Right hindlimb (tissue), 1 donor: ENCODE results near the gene GAK.

ENCODE experiments used
- DNase-seq: peaks from one replicate; pipeline ENCODE4 v3.0.0-alpha.2; 2018

Gene GAK

GRCh38 chr4:906339-907102 is 25.6 kb downstream of the GAK start:
- no peak for DNase-seq

- DNase-seq: no peak
Observed at GRCh38 chr4:905485-906338, 26.4 kb downstream of the GAK start.

GRCh38 chr4:903066-904046 is 28.8 kb downstream of the GAK start:
- DNase-seq: no peak

GRCh38 chr4:901192-901910 is 30.8 kb downstream of the GAK start:
- DNase-seq: no peak

GRCh38 chr4:900721-901120 is 31.4 kb downstream of the GAK start:
- no peak for DNase-seq

- DNase-seq: no peak
Observed at GRCh38 chr4:900073-900472, 32.0 kb downstream of the GAK start.

- DNase-seq: no peak
Observed at GRCh38 chr4:899556-899906, 32.6 kb downstream of the GAK start.

- no peak for DNase-seq
Observed at GRCh38 chr4:898869-899555, 33.1 kb downstream of the GAK start.

- no peak for DNase-seq
Observed at GRCh38 chr4:898123-898522, 34.0 kb downstream of the GAK start.

GRCh38 chr4:896630-897029 is 35.5 kb downstream of the GAK start:
- DNase-seq: no peak

GRCh38 chr4:896216-896615 is 35.9 kb downstream of the GAK start:
- DNase-seq: no peak

- no peak for DNase-seq
Observed at GRCh38 chr4:895596-895995, 36.5 kb downstream of the GAK start.

GRCh38 chr4:893995-894705 is 38.0 kb downstream of the GAK start:
- DNase-seq: no peak

- no peak for DNase-seq
Observed at GRCh38 chr4:893276-893994, 38.7 kb downstream of the GAK start.

GRCh38 chr4:892780-893179 is 39.3 kb downstream of the GAK start:
- DNase-seq: no peak

- DNase-seq: no peak
Observed at GRCh38 chr4:891747-892146, 40.4 kb downstream of the GAK start.

GRCh38 chr4:890036-890695 is 42.0 kb downstream of the GAK start:
- DNase-seq: no peak

GRCh38 chr4:889516-889915 is 42.6 kb downstream of the GAK start:
- no peak for DNase-seq

- DNase-seq: no peak
Observed at GRCh38 chr4:888029-888428, 44.1 kb downstream of the GAK start.
